WTC11 (cell line): ENCODE data around the gene ROBO1. TPM values are rescaled to one million over a fixed set of nuclear protein-coding genes. Genes with fewer than 3 reads are reported as not detected.

Source experiments
- ATAC-seq: fragments of 200-7000 bp; cut with Tn5 transposase; 2 replicates; pipeline ENCODE4 v1.10.0; 2021; ENCODE audit warnings: mild to moderate bottlenecking, moderate library complexity
- CTCF ChIA-PET: fragments of 300-600 bp; sonication (Branson Sonifier 250); formaldehyde crosslinking; loops from one replicate; lab custom pipeline; 2021; ENCODE audit warnings: antibody characterized with exemption; lab: Charles Lee
- POLR2A ChIA-PET: fragments of 350-600 bp; sonication (Branson Sonifier 250); formaldehyde crosslinking; loops from one replicate; lab custom pipeline; 2021; ENCODE audit warnings: antibody characterized with exemption; lab: Charles Lee
- DNase-seq: peaks from one replicate; pipeline ENCODE4 v3.0.0; 2021; ENCODE audit warnings: low spot score
- H3K27ac Mint-ChIP-seq: 2 replicates; pipeline ENCODE4 v1.8.0; 2021; ENCODE audit warnings: mixed read lengths
- H3K27me3 Mint-ChIP-seq: 2 replicates; pipeline ENCODE4 v1.8.0; 2021; ENCODE audit warnings: low read depth, mild to moderate bottlenecking, moderate library complexity, mixed read lengths
- H3K36me3 Mint-ChIP-seq: 2 replicates; pipeline ENCODE4 v1.8.0; 2021; ENCODE audit warnings: mixed read lengths
- H3K4me1 Mint-ChIP-seq: 2 replicates; pipeline ENCODE4 v1.8.0; 2022; ENCODE audit warnings: mixed read lengths
- H3K4me3 Mint-ChIP-seq: 2 replicates; pipeline ENCODE4 v1.8.0; 2021; ENCODE audit warnings: mild to moderate bottlenecking, moderate library complexity, mixed read lengths
- H3K9me3 Mint-ChIP-seq: 2 replicates; pipeline ENCODE4 v1.8.0; 2021; ENCODE audit warnings: mixed read lengths
- ATF1 ChIP-seq: sonication (generic); formaldehyde crosslinking; IDR thresholded peaks from 2 replicates; pipeline ENCODE4 v1.8.1; 2023; ENCODE audit warnings: mild to moderate bottlenecking, moderate library complexity, missing genetic modification reagents
- CREM ChIP-seq: sonication (generic); formaldehyde crosslinking; IDR thresholded peaks from 2 replicates; pipeline ENCODE4 v1.8.1; 2022; ENCODE audit warnings: mild to moderate bottlenecking, missing genetic modification reagents, moderate library complexity
- EMX1 ChIP-seq: fragments of 250-450 bp; sonication (Bioruptor Pico); IDR thresholded peaks from 2 replicates; pipeline ENCODE4 v1.8.0; 2021; ENCODE audit warnings: mild to moderate bottlenecking
- FOXJ3 ChIP-seq: sonication (generic); formaldehyde crosslinking; IDR thresholded peaks from 2 replicates; pipeline ENCODE4 v1.9.0; 2021; ENCODE audit warnings: missing genetic modification reagents, mild to moderate bottlenecking, borderline replicate concordance
- FOXK1 ChIP-seq: sonication (generic); formaldehyde crosslinking; IDR thresholded peaks from 2 replicates; pipeline ENCODE4 v1.8.0; 2022; ENCODE audit warnings: mild to moderate bottlenecking, moderate library complexity, missing genetic modification reagents
- JAZF1 ChIP-seq: fragments of 250-450 bp; sonication (Bioruptor Pico); IDR thresholded peaks from 2 replicates; pipeline ENCODE4 v1.9.0; 2021; ENCODE audit warnings: moderate library complexity, mild to moderate bottlenecking, inconsistent platforms
- KAT7 ChIP-seq: sonication (generic); formaldehyde crosslinking; IDR thresholded peaks from 2 replicates; pipeline ENCODE4 v1.8.1; 2023; ENCODE audit warnings: missing genetic modification reagents, mild to moderate bottlenecking, borderline replicate concordance
- MXD4 ChIP-seq: fragments of 250-450 bp; sonication (Bioruptor Pico); IDR thresholded peaks from 2 replicates; pipeline ENCODE4 v1.8.0; 2021; ENCODE audit warnings: mild to moderate bottlenecking, moderate library complexity, borderline replicate concordance
- MYBL2 ChIP-seq: sonication (generic); formaldehyde crosslinking; IDR thresholded peaks from 2 replicates; pipeline ENCODE4 v1.8.1; 2023; ENCODE audit warnings: mild to moderate bottlenecking, moderate library complexity, missing genetic modification reagents
- NFYB ChIP-seq: sonication (generic); formaldehyde crosslinking; conservative IDR thresholded peaks from 2 replicates; pipeline ENCODE4 v1.8.0; 2022; ENCODE audit warnings: low read depth, missing genetic modification reagents
- NR1H2 ChIP-seq: sonication (generic); formaldehyde crosslinking; IDR thresholded peaks from 2 replicates; pipeline ENCODE4 v1.9.0; 2021; ENCODE audit warnings: mild to moderate bottlenecking, moderate library complexity, missing genetic modification reagents
- OVOL2 ChIP-seq: fragments of 250-450 bp; sonication (Bioruptor Pico); IDR thresholded peaks from 2 replicates; pipeline ENCODE4 v1.9.0; 2021; ENCODE audit warnings: mild to moderate bottlenecking, borderline replicate concordance
- RELA ChIP-seq: sonication (generic); formaldehyde crosslinking; IDR thresholded peaks from 2 replicates; pipeline ENCODE4 v1.8.1; 2022; ENCODE audit warnings: missing genetic modification reagents, mild to moderate bottlenecking, borderline replicate concordance
- SOX15 ChIP-seq: fragments of 250-450 bp; sonication (Bioruptor Pico); IDR thresholded peaks from 2 replicates; pipeline ENCODE4 v1.9.0; 2021; ENCODE audit warnings: mild to moderate bottlenecking
- TEAD4 ChIP-seq: sonication (generic); formaldehyde crosslinking; IDR thresholded peaks from 2 replicates; pipeline ENCODE4 v1.8.0; 2022; ENCODE audit warnings: mild to moderate bottlenecking, missing genetic modification reagents
- ZNF138 ChIP-seq: sonication (generic); formaldehyde crosslinking; conservative IDR thresholded peaks from 2 replicates; pipeline ENCODE4 v1.8.1; 2022; ENCODE audit warnings: mild to moderate bottlenecking, moderate library complexity, missing genetic modification reagents
- ZNF232 ChIP-seq: sonication (generic); formaldehyde crosslinking; IDR thresholded peaks from 2 replicates; pipeline ENCODE4 v1.8.0; 2022; ENCODE audit warnings: mild to moderate bottlenecking, missing genetic modification reagents
- ZNF317 ChIP-seq: sonication (generic); formaldehyde crosslinking; IDR thresholded peaks from 2 replicates; pipeline ENCODE4 v1.8.1; 2023; ENCODE audit warnings: low read depth, mild to moderate bottlenecking, moderate library complexity, missing genetic modification reagents, borderline replicate concordance
- ZNF416 ChIP-seq: fragments of 250-450 bp; sonication (Bioruptor Pico); IDR thresholded peaks from 2 replicates; pipeline ENCODE4 v1.9.0; 2021; ENCODE audit warnings: mild to moderate bottlenecking, inconsistent platforms
- ZNF423 ChIP-seq: fragments of 250-450 bp; sonication (Bioruptor Pico); IDR thresholded peaks from 2 replicates; pipeline ENCODE4 v2.1.2; 2022; ENCODE audit warnings: mild to moderate bottlenecking, moderate library complexity
- total RNA-seq: library from RNA; stranded (reverse); gene quantifications from 3 replicates; pipeline ENCODE4 v1.2.3, GENCODE V29; 2021
- TF ChIP-seq, protein P1 (sequence below): sonication (generic); formaldehyde crosslinking; IDR thresholded peaks from 2 replicates; pipeline ENCODE4 v1.8.0; 2023; ENCODE audit warnings: missing genetic modification reagents, mild to moderate bottlenecking, borderline replicate concordance
- TF ChIP-seq, protein P2 (sequence below): sonication (generic); formaldehyde crosslinking; IDR thresholded peaks from 2 replicates; pipeline ENCODE4 v1.8.1; 2023; ENCODE audit warnings: mild to moderate bottlenecking, moderate library complexity, missing genetic modification reagents
- TF ChIP-seq, protein P3 (sequence below): sonication (generic); formaldehyde crosslinking; IDR thresholded peaks from 2 replicates; pipeline ENCODE4 v1.8.0; 2022; ENCODE audit warnings: mild to moderate bottlenecking, missing genetic modification reagents
- TF ChIP-seq, protein P4 (sequence below): fragments of 250-450 bp; sonication (Bioruptor Pico); IDR thresholded peaks from 2 replicates; pipeline ENCODE4 v2.1.2; 2022; ENCODE audit warnings: mild to moderate bottlenecking, moderate library complexity
- TF ChIP-seq, protein P5 (sequence below): sonication (generic); formaldehyde crosslinking; conservative IDR thresholded peaks from 2 replicates; pipeline ENCODE4 v1.8.1; 2023; ENCODE audit warnings: mild to moderate bottlenecking, low read depth, missing genetic modification reagents, moderate library complexity

ROBO1 gene
- total RNA-seq, 1 experiment from 2014 or later = 90.9 TPM

DNA sequence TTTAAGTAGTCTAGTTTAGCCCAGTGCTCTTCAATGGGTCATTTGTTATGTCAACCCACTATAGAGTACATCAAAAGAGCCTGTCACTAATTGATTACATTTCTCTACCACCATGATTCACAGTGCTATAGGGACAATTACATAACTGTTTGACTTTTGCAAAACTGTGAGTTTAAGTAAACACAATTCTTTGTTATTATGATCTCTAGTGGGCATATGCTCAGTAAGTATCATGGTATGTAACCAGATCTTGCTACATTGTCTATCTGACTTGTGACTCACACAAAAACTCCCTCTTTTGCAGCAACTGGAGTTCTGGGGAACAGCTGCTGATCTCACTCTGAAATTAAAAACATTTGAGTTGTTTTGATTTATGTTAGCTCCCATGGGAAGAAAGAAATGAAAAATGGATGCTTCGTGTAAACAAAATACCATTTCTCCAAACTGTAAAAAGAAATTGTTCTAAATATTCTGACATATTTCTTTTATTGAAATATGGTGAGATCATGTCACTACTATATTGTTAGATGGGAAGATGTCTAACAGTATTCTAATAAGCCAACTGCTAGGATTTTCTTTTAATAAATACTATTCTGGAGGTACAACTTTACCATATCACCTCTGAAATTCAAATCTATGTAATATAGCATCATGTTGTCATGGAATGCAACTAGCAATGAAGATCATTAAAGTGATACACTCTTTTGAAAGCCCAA lies 470.4 kb downstream of the ROBO1 start:
- ChIA-PET CTCF (no interaction called here), POLR2A (no interaction called here)
- DNase-seq (no peak), ATAC-seq (no peak; the same call in 1 of the 2 replicates)
- Mint-ChIP-seq H3K27me3 (no peaks in the 10 kb centered on the region; the same call in 1 of the 2 replicates), H3K4me1 (peaks cover 16% of the 10 kb centered on the region), H3K4me3 (no peak overlapping the region), H3K27ac (peak overlapping the region; percentile 46), H3K9me3 (peaks cover 33% of the 10 kb centered on the region), H3K36me3 (peaks cover 26% of the 10 kb centered on the region)
- TF ChIP-seq, protein P1, sequence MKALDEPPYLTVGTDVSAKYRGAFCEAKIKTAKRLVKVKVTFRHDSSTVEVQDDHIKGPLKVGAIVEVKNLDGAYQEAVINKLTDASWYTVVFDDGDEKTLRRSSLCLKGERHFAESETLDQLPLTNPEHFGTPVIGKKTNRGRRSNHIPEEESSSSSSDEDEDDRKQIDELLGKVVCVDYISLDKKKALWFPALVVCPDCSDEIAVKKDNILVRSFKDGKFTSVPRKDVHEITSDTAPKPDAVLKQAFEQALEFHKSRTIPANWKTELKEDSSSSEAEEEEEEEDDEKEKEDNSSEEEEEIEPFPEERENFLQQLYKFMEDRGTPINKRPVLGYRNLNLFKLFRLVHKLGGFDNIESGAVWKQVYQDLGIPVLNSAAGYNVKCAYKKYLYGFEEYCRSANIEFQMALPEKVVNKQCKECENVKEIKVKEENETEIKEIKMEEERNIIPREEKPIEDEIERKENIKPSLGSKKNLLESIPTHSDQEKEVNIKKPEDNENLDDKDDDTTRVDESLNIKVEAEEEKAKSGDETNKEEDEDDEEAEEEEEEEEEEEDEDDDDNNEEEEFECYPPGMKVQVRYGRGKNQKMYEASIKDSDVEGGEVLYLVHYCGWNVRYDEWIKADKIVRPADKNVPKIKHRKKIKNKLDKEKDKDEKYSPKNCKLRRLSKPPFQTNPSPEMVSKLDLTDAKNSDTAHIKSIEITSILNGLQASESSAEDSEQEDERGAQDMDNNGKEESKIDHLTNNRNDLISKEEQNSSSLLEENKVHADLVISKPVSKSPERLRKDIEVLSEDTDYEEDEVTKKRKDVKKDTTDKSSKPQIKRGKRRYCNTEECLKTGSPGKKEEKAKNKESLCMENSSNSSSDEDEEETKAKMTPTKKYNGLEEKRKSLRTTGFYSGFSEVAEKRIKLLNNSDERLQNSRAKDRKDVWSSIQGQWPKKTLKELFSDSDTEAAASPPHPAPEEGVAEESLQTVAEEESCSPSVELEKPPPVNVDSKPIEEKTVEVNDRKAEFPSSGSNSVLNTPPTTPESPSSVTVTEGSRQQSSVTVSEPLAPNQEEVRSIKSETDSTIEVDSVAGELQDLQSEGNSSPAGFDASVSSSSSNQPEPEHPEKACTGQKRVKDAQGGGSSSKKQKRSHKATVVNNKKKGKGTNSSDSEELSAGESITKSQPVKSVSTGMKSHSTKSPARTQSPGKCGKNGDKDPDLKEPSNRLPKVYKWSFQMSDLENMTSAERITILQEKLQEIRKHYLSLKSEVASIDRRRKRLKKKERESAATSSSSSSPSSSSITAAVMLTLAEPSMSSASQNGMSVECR (CRISPR knock-in tag) = no peak
- TF ChIP-seq ZNF317 (CRISPR knock-in tag) (no peak), NFYB (CRISPR knock-in tag) (no peak), SOX15 (CRISPR knock-in tag) (no peak), MYBL2 (CRISPR knock-in tag) (no peak), ZNF232 (CRISPR knock-in tag) (no peak), EMX1 (CRISPR knock-in tag) (no peak), MXD4 (CRISPR knock-in tag) (no peak), ZNF138 (CRISPR knock-in tag) (no peak), KAT7 (CRISPR knock-in tag) (no peak), OVOL2 (CRISPR knock-in tag) (no peak), TEAD4 (CRISPR knock-in tag) (no peak)
- TF ChIP-seq, protein P2, sequence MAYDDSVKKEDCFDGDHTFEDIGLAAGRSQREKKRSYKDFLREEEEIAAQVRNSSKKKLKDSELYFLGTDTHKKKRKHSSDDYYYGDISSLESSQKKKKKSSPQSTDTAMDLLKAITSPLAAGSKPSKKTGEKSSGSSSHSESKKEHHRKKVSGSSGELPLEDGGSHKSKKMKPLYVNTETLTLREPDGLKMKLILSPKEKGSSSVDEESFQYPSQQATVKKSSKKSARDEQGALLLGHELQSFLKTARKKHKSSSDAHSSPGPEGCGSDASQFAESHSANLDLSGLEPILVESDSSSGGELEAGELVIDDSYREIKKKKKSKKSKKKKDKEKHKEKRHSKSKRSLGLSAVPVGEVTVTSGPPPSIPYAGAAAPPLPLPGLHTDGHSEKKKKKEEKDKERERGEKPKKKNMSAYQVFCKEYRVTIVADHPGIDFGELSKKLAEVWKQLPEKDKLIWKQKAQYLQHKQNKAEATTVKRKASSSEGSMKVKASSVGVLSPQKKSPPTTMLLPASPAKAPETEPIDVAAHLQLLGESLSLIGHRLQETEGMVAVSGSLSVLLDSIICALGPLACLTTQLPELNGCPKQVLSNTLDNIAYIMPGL (CRISPR knock-in tag) = no peak
- TF ChIP-seq, protein P3, sequence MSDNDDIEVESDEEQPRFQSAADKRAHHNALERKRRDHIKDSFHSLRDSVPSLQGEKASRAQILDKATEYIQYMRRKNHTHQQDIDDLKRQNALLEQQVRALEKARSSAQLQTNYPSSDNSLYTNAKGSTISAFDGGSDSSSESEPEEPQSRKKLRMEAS (CRISPR knock-in tag) = no peak
- TF ChIP-seq, protein P4, sequence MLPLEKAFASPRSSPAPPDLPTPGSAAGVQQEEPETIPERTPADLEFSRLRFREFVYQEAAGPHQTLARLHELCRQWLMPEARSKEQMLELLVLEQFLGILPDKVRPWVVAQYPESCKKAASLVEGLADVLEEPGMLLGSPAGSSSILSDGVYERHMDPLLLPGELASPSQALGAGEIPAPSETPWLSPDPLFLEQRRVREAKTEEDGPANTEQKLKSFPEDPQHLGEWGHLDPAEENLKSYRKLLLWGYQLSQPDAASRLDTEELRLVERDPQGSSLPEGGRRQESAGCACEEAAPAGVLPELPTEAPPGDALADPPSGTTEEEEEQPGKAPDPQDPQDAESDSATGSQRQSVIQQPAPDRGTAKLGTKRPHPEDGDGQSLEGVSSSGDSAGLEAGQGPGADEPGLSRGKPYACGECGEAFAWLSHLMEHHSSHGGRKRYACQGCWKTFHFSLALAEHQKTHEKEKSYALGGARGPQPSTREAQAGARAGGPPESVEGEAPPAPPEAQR (CRISPR knock-in tag) = no peak

DNA sequence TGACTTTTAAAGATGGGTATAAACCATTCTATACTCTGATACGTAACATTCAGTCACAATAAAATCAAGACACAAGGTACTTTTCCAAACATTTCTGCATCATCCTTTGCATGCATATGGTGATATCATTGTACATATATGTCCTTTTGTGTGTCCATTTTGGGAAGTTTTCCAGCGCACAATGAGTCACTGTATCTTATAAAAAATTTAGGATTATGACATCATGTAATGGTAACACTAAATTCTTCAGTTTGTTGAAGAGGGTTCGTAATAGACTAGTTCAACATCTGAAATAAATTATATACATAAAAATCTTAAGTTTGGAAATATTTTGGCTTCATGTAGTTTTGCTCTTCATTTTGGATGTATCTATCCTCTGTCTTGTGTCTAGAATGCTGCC lies 480.9 kb downstream of the ROBO1 start:
- POLR2A ChIA-PET = no interaction called here
- H3K9me3 Mint-ChIP-seq = no peaks in the 10 kb centered on the region
- no peak overlapping the region for H3K27ac Mint-ChIP-seq
- H3K36me3 Mint-ChIP-seq = no peaks in the 10 kb centered on the region
- no peak for ATAC-seq
- DNase-seq = no peak
- CTCF ChIA-PET = no interaction called here
- H3K4me3 Mint-ChIP-seq = no peak overlapping the region
- H3K27me3 Mint-ChIP-seq = no peaks in the 10 kb centered on the region
- 0 out of 2 replicates have a peak, but pooled peaks cover 3% of the 10 kb centered on the region for H3K4me1 Mint-ChIP-seq
- TF ChIP-seq CREM (CRISPR knock-in tag) (no peak), FOXK1 (no peak), RELA (CRISPR knock-in tag) (no peak), NFYB (CRISPR knock-in tag) (no peak), JAZF1 (CRISPR knock-in tag) (no peak), ATF1 (no peak), ZNF416 (CRISPR knock-in tag) (no peak), FOXJ3 (CRISPR knock-in tag) (no peak), NR1H2 (no peak), ZNF423 (no peak)
- TF ChIP-seq, protein P5, sequence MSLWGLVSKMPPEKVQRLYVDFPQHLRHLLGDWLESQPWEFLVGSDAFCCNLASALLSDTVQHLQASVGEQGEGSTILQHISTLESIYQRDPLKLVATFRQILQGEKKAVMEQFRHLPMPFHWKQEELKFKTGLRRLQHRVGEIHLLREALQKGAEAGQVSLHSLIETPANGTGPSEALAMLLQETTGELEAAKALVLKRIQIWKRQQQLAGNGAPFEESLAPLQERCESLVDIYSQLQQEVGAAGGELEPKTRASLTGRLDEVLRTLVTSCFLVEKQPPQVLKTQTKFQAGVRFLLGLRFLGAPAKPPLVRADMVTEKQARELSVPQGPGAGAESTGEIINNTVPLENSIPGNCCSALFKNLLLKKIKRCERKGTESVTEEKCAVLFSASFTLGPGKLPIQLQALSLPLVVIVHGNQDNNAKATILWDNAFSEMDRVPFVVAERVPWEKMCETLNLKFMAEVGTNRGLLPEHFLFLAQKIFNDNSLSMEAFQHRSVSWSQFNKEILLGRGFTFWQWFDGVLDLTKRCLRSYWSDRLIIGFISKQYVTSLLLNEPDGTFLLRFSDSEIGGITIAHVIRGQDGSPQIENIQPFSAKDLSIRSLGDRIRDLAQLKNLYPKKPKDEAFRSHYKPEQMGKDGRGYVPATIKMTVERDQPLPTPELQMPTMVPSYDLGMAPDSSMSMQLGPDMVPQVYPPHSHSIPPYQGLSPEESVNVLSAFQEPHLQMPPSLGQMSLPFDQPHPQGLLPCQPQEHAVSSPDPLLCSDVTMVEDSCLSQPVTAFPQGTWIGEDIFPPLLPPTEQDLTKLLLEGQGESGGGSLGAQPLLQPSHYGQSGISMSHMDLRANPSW (CRISPR knock-in tag) = no peak
